LNCAP (cell line): ENCODE results near the gene FUT8.

ENCODE experiments used
- CTCF ChIP-seq: fragments of 450-650 bp; IDR thresholded peaks from 2 replicates; pipeline ENCODE4 v1.5.1; 2017; ENCODE audit warnings: mild to moderate bottlenecking

Gene FUT8

GRCh38 chr14:65606460-65606859 is 193.9 kb downstream of the FUT8 start:
- no peak for TF ChIP-seq CTCF

GRCh38 chr14:65613131-65613650 is 200.7 kb downstream of the FUT8 start:
- TF ChIP-seq CTCF = no peak

- no peak for TF ChIP-seq CTCF
These were observed 206.5 kb downstream of the FUT8 start for GRCh38 chr14:65618996-65619395.

GRCh38 chr14:65620195-65620594 is 207.7 kb downstream of the FUT8 start:
- TF ChIP-seq CTCF = no peak

- no peak for TF ChIP-seq CTCF
These were observed 210.2 kb downstream of the FUT8 start for GRCh38 chr14:65622703-65623102.

GRCh38 chr14:65623759-65624158 is 211.2 kb downstream of the FUT8 start:
- no peak for TF ChIP-seq CTCF

GRCh38 chr14:65627315-65627714 is 214.8 kb downstream of the FUT8 start:
- no peak for TF ChIP-seq CTCF

GRCh38 chr14:65628664-65629063 is 216.1 kb downstream of the FUT8 start:
- no peak for TF ChIP-seq CTCF
